ENCODE measurements around the gene SQOR.

DNA sequence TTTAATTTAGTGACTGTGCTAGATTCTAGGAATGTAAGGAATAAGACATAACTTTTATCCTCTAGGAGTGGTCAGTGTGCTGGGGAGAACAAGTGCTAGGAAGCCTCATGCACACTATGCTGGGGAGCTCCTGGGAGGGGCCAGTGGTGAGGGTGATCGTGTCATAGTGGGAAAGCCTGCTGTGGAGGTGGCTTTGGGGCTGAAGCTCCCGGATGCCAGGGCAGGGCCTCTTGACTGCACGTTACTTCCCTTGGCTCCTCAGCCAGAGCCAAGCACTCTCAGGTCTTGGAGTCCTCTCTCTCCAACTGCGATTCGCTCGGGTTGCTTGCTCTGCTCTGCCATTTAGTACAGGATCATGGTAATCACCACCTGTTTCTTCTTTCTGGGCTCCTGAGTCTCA lies 33.6 kb downstream of the SQOR start:
- TF ChIP-seq NR3C1 (IDR thresholded peaks at IDR 0.05) (no peak), CBX8 (IDR thresholded peaks at IDR 0.05) (no peak), NPAS2 (CRISPR knock-in tag; IDR thresholded peaks at IDR 0.05; ENCODE audit: borderline replicate concordance) (no peak), MYC (IDR thresholded peaks at IDR 0.05; ENCODE audit: borderline replicate concordance, low read length) (no peak), POLR2AphosphoS2 (conservative IDR thresholded peaks at IDR 0.05; ENCODE audit: low read length) (no peak), KDM1A (IDR thresholded peaks at IDR 0.05; ENCODE audit: low read depth) (no peak), KDM5A (IDR thresholded peaks at IDR 0.05) (no peak), EP300 (IDR thresholded peaks at IDR 0.05) (no peak)
- TF ChIP-seq, protein P1, sequence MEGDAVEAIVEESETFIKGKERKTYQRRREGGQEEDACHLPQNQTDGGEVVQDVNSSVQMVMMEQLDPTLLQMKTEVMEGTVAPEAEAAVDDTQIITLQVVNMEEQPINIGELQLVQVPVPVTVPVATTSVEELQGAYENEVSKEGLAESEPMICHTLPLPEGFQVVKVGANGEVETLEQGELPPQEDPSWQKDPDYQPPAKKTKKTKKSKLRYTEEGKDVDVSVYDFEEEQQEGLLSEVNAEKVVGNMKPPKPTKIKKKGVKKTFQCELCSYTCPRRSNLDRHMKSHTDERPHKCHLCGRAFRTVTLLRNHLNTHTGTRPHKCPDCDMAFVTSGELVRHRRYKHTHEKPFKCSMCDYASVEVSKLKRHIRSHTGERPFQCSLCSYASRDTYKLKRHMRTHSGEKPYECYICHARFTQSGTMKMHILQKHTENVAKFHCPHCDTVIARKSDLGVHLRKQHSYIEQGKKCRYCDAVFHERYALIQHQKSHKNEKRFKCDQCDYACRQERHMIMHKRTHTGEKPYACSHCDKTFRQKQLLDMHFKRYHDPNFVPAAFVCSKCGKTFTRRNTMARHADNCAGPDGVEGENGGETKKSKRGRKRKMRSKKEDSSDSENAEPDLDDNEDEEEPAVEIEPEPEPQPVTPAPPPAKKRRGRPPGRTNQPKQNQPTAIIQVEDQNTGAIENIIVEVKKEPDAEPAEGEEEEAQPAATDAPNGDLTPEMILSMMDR (IDR thresholded peaks at IDR 0.05): no peak
- TF ChIP-seq, protein P2, sequence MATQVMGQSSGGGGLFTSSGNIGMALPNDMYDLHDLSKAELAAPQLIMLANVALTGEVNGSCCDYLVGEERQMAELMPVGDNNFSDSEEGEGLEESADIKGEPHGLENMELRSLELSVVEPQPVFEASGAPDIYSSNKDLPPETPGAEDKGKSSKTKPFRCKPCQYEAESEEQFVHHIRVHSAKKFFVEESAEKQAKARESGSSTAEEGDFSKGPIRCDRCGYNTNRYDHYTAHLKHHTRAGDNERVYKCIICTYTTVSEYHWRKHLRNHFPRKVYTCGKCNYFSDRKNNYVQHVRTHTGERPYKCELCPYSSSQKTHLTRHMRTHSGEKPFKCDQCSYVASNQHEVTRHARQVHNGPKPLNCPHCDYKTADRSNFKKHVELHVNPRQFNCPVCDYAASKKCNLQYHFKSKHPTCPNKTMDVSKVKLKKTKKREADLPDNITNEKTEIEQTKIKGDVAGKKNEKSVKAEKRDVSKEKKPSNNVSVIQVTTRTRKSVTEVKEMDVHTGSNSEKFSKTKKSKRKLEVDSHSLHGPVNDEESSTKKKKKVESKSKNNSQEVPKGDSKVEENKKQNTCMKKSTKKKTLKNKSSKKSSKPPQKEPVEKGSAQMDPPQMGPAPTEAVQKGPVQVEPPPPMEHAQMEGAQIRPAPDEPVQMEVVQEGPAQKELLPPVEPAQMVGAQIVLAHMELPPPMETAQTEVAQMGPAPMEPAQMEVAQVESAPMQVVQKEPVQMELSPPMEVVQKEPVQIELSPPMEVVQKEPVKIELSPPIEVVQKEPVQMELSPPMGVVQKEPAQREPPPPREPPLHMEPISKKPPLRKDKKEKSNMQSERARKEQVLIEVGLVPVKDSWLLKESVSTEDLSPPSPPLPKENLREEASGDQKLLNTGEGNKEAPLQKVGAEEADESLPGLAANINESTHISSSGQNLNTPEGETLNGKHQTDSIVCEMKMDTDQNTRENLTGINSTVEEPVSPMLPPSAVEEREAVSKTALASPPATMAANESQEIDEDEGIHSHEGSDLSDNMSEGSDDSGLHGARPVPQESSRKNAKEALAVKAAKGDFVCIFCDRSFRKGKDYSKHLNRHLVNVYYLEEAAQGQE (IDR thresholded peaks at IDR 0.05): no peak
